IPS-NIHi7 (cell line): Measurements from ENCODE around the gene TBX18.

ENCODE experiments used
- DNase-seq: peaks from one replicate; pipeline ENCODE4 v3.0.0; 2012; ENCODE audit warnings: mixed read lengths; ENCODE audit errors: extremely low spot score

TBX18 gene

GRCh38 chr6:84671183-84671582, 93.2 kb downstream of the TBX18 start:
- no peak for DNase-seq

- no peak for DNase-seq
Observed at GRCh38 chr6:84669945-84670344, 94.5 kb downstream of the TBX18 start.

GRCh38 chr6:84667252-84668213, 96.9 kb downstream of the TBX18 start:
- no peak for DNase-seq

- no peak for DNase-seq
Observed at GRCh38 chr6:84665401-84665800, 99.0 kb downstream of the TBX18 start.

- no peak for DNase-seq
Observed at GRCh38 chr6:84663866-84664265, 100.5 kb downstream of the TBX18 start.

- no peak for DNase-seq
Observed at GRCh38 chr6:84657486-84657885, 106.9 kb downstream of the TBX18 start.

- no peak for DNase-seq
Observed at GRCh38 chr6:84657025-84657424, 107.4 kb downstream of the TBX18 start.

- no peak for DNase-seq
Observed at GRCh38 chr6:84653027-84653551, 111.3 kb downstream of the TBX18 start.

- no peak for DNase-seq
Observed at GRCh38 chr6:84652356-84653026, 111.9 kb downstream of the TBX18 start.

GRCh38 chr6:84651583-84651982, 112.8 kb downstream of the TBX18 start:
- DNase-seq, result no peak

GRCh38 chr6:84648444-84648843, 116.0 kb downstream of the TBX18 start:
- DNase-seq, result no peak

- no peak for DNase-seq
Observed at GRCh38 chr6:84645563-84646266, 118.7 kb downstream of the TBX18 start.

GRCh38 chr6:84645000-84645399, 119.4 kb downstream of the TBX18 start:
- no peak for DNase-seq

- DNase-seq, result no peak
Observed at GRCh38 chr6:84643778-84644177, 120.6 kb downstream of the TBX18 start.

GRCh38 chr6:84641076-84641475, 123.3 kb downstream of the TBX18 start:
- no peak for DNase-seq

- no peak for DNase-seq
Observed at GRCh38 chr6:84639396-84639795, 125.0 kb downstream of the TBX18 start.

GRCh38 chr6:84638286-84638685, 126.1 kb downstream of the TBX18 start:
- no peak for DNase-seq
